DOHH2 (cell line): ENCODE data around the gene DOK3.
"Not testable (repeated sequence)": the region's sequence is repeated elsewhere in the genome, so short reads cannot be mapped to it uniquely, and the experiment has no call there.

Experiments used
- H3F3A ChIP-seq: fragments of 200-600 bp; sonication (generic), shearing (Covaris generic); 2 replicates; pipeline ENCODE4 v1.6.0; 2016; ENCODE audit warnings: antibody characterized with exemption, mild to moderate bottlenecking; ENCODE audit not compliant: control insufficient read depth, insufficient read depth
- H3K27ac ChIP-seq: fragments of 200-600 bp; sonication (generic); 2 replicates; pipeline ENCODE4 v1.5.1; 2014; ENCODE audit warnings: low read depth, mild to moderate bottlenecking, low read length, moderate library complexity
- H3K27me3 ChIP-seq: fragments of 200-600 bp; sonication (generic); 2 replicates; pipeline ENCODE4 v1.6.1; 2014; ENCODE audit warnings: mild to moderate bottlenecking, low read length, mixed read lengths; ENCODE audit not compliant: control insufficient read depth
- H3K36me3 ChIP-seq: fragments of 200-600 bp; sonication (generic); 2 replicates; pipeline ENCODE4 v1.6.1; 2014; ENCODE audit warnings: mild to moderate bottlenecking, low read length, moderate library complexity, mixed read lengths; ENCODE audit not compliant: control insufficient read depth
- H3K4me1 ChIP-seq: fragments of 200-600 bp; sonication (generic); 2 replicates; pipeline ENCODE4 v1.6.1; 2014; ENCODE audit warnings: mild to moderate bottlenecking, low read length, mixed read lengths; ENCODE audit not compliant: control insufficient read depth
- H3K4me2 ChIP-seq: fragments of 200-600 bp; sonication (generic); 2 replicates; pipeline ENCODE4 v1.6.0; 2014; ENCODE audit warnings: mild to moderate bottlenecking, low read length, moderate library complexity
- H3K4me3 ChIP-seq: fragments of 200-600 bp; sonication (generic); 2 replicates; pipeline ENCODE4 v1.5.1; 2014; ENCODE audit warnings: mild to moderate bottlenecking, low read length, mixed read lengths
- H3K79me2 ChIP-seq: fragments of 200-600 bp; sonication (generic); 2 replicates; pipeline ENCODE4 v1.6.1; 2014; ENCODE audit warnings: mild to moderate bottlenecking, low read length, mixed read lengths; ENCODE audit not compliant: control insufficient read depth
- H3K9me2 ChIP-seq: fragments of 200-600 bp; sonication (generic); replicated peaks from 2 replicates; pipeline ENCODE4 v1.6.1; 2014; ENCODE audit warnings: mild to moderate bottlenecking, low read length, mixed read lengths; ENCODE audit not compliant: control insufficient read depth
- H3K9me3 ChIP-seq: fragments of 200-600 bp; sonication (generic); 2 replicates; pipeline ENCODE4 v1.6.1; 2014; ENCODE audit warnings: antibody characterized with exemption, low read length, mixed read lengths; ENCODE audit not compliant: control insufficient read depth, insufficient read depth
- H4K20me1 ChIP-seq: fragments of 200-600 bp; sonication (generic); 2 replicates; pipeline ENCODE4 v1.6.0; 2014; ENCODE audit warnings: low read depth, mild to moderate bottlenecking, antibody characterized with exemption, low read length, moderate library complexity; ENCODE audit not compliant: control insufficient read depth, insufficient read depth
- EZH2phosphoT487 ChIP-seq: fragments of 200-600 bp; sonication (generic); IDR thresholded peaks from 2 replicates; pipeline ENCODE4 v1.6.1; 2017; ENCODE audit warnings: borderline replicate concordance, mild to moderate bottlenecking, antibody characterized with exemption, low read length, moderate library complexity, mixed read lengths
- TF ChIP-seq, protein P1 (sequence below): fragments of 200-600 bp; sonication (generic); IDR thresholded peaks from one replicate; pipeline ENCODE4 v1.5.1; 2014; ENCODE audit warnings: antibody characterized with exemption, mild to moderate bottlenecking, low read depth, low read length; ENCODE audit not compliant: poor library complexity, severe bottlenecking

DOK3 gene

DNA sequence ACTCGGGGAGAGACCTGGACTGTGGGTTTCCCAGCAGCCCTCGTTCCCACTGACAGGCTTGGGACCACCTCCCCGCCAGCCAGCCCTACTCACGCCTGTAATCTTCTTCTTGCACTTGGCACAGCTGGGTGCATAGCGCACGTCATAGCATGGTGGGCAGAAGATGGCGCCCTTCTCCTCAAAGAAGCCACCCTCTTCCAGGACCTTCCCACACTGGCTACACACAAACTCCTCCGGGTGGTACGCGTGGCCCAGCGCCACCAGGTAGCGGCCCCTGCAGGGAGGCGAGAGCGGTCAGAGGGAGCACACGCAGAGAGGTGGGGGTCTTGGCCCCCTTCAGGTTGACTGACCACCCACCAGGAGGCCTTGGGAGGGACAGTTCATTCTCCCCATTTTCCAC, 21.7 kb downstream of the DOK3 start:
- Histone ChIP-seq H4K20me1 (no peaks in the 10 kb centered on the region), H3K4me3 (no peak overlapping the region), H3K9me3 (no peaks in the 10 kb centered on the region), H3K79me2 (no peaks in the 10 kb centered on the region), H3K9me2 (no peaks in the 10 kb centered on the region), H3F3A (no peaks in the 10 kb centered on the region), H3K27me3 (no peaks in the 10 kb centered on the region), H3K36me3 (peaks cover 10% of the 10 kb centered on the region; the same call in 1 of the 2 replicates), H3K4me1 (peaks cover 26% of the 10 kb centered on the region), H3K4me2 (no peak overlapping the region), H3K27ac (no peak overlapping the region)
- TF ChIP-seq, protein P1, sequence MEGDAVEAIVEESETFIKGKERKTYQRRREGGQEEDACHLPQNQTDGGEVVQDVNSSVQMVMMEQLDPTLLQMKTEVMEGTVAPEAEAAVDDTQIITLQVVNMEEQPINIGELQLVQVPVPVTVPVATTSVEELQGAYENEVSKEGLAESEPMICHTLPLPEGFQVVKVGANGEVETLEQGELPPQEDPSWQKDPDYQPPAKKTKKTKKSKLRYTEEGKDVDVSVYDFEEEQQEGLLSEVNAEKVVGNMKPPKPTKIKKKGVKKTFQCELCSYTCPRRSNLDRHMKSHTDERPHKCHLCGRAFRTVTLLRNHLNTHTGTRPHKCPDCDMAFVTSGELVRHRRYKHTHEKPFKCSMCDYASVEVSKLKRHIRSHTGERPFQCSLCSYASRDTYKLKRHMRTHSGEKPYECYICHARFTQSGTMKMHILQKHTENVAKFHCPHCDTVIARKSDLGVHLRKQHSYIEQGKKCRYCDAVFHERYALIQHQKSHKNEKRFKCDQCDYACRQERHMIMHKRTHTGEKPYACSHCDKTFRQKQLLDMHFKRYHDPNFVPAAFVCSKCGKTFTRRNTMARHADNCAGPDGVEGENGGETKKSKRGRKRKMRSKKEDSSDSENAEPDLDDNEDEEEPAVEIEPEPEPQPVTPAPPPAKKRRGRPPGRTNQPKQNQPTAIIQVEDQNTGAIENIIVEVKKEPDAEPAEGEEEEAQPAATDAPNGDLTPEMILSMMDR: peak; percentile 50
- no peak for TF ChIP-seq EZH2phosphoT487

DNA sequence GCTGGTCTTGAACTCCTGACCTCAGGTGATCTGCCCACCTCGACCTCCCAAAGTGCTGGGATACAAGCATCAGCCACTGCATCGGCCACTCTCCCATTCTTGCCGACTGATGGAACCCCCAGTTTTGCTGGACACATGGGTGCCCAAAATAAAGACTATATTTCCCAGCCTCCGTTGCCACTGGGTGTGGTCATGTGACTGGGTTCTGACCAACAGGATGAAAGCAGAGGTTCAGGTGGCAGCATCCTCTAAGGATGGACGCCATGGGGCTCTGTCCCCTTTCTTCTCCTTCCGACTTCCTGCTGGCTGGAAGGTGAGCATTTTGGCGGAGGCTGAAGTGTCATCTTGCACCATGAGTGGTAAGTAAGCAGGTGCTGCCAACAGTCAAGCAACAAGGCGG, 22.5 kb downstream of the DOK3 start:
- H3K4me3 ChIP-seq: no peak overlapping the region
- no peaks in the 10 kb centered on the region for H4K20me1 ChIP-seq
- H3K4me2 ChIP-seq: no peak overlapping the region
- H3K9me3 ChIP-seq: no peaks in the 10 kb centered on the region
- H3K79me2 ChIP-seq: no peaks in the 10 kb centered on the region
- no peak for TF ChIP-seq EZH2phosphoT487
- TF ChIP-seq, protein P1: no peak
- peaks cover 26% of the 10 kb centered on the region for H3K4me1 ChIP-seq
- H3K9me2 ChIP-seq: no peaks in the 10 kb centered on the region
- peaks cover 10% of the 10 kb centered on the region; the same call in 1 of the 2 replicates for H3K36me3 ChIP-seq
- H3K27me3 ChIP-seq: no peaks in the 10 kb centered on the region
- H3K27ac ChIP-seq: no peak overlapping the region
- H3F3A ChIP-seq: no peaks in the 10 kb centered on the region

DNA sequence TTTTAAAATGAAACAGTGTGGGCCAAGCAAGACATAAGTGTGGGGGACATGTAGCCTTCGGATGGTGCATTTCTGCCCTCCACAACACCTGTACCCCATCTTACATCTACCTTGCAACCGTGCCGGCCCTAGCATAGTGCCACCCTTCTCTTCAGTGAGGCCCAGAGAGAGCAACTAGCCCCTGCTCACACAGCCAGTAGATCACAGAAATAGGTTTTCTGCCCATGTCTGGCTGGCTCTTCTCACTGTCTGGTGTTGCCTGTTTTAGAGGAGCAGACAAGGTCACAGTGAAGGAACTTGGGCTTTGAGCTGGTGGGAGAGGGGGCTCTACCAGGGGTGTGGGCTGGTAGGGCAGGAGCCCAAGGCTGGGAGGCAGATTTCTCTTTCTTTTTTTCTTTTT, 23.4 kb downstream of the DOK3 start:
- H3K36me3 ChIP-seq: peaks cover 10% of the 10 kb centered on the region; the same call in 1 of the 2 replicates
- no peaks in the 10 kb centered on the region for H3K9me3 ChIP-seq
- no peak for TF ChIP-seq EZH2phosphoT487
- TF ChIP-seq, protein P1: no peak
- H3K4me3 ChIP-seq: no peak overlapping the region
- H3K27ac ChIP-seq: no peak overlapping the region
- no peaks in the 10 kb centered on the region for H3K79me2 ChIP-seq
- H3K27me3 ChIP-seq: no peaks in the 10 kb centered on the region
- H4K20me1 ChIP-seq: no peaks in the 10 kb centered on the region
- H3F3A ChIP-seq: no peaks in the 10 kb centered on the region
- H3K4me1 ChIP-seq: peaks cover 25% of the 10 kb centered on the region
- no peak overlapping the region for H3K4me2 ChIP-seq
- no peaks in the 10 kb centered on the region for H3K9me2 ChIP-seq

DNA sequence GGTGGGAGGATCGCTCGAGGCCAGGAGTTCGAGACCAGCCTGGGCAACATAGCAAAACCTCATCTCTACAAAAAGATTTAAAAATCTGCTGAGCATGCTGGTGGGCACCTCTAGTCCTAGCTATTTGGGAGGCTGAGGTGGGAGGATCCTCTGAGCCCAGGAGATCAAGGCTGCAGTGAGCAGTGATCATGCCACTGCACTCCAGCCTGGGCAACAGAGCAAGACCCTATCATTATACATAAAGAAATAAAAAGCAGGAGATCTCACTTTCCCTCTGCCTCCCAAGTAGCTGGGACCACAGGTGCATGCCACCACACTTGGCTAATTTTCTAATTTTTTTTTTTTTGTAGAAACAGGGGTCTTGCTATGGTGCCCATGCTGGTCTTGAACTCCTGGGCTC, 23.9 kb downstream of the DOK3 start:
- H4K20me1 ChIP-seq, H3K9me3 ChIP-seq, H3K4me2 ChIP-seq, H3K27me3 ChIP-seq, H3K79me2 ChIP-seq, H3K4me3 ChIP-seq, H3K9me2 ChIP-seq, H3K36me3 ChIP-seq, H3K27ac ChIP-seq, H3F3A ChIP-seq: not testable (repeated sequence)
- H3K4me1 ChIP-seq: peaks cover 20% of the 10 kb centered on the region
